Left lung (tissue), 10 donors: ENCODE data around the gene VASP. TPM values are rescaled to one million over a fixed set of nuclear protein-coding genes. Genes with fewer than 3 reads are reported as not detected.

ENCODE experiments used
- ATAC-seq: fragments of 200-7000 bp; cut with Tn5 transposase; one replicate; pipeline ENCODE4 v1.9.1; 2020; ENCODE audit warnings: moderate library complexity
- DNase-seq, 4 donors: peaks; one replicate each; pipeline ENCODE4 v3.0.0-alpha.2; 2013 to 2020
- H3K27ac ChIP-seq, 2 donors: fragments of 200-600 bp; sonication (generic) in 1 of 2; one replicate each; pipeline versions ENCODE4 v1.5.0 to v1.8.0; 2020 to 2021
- H3K27me3 ChIP-seq, 2 donors: fragments of 200-600 bp; sonication (generic) in 1 of 2; one replicate each; pipeline versions ENCODE4 v1.5.0 to v1.8.0; 2020 to 2021
- H3K36me3 ChIP-seq, 2 donors: fragments of 200-600 bp; sonication (generic) in 1 of 2; one replicate each; pipeline versions ENCODE4 v1.5.0 to v1.8.0; 2020 to 2021
- H3K4me1 ChIP-seq, 2 donors: fragments of 200-600 bp; one replicate each; pipeline ENCODE4 v1.8.0; 2021
- H3K4me3 ChIP-seq, 2 donors: fragments of 200-600 bp; sonication (generic) in 1 of 2; one replicate each; pipeline versions ENCODE4 v1.5.0 to v1.8.0; 2020 to 2021; ENCODE audit warnings: mild to moderate bottlenecking in 1 of 2
- H3K9me3 ChIP-seq, 2 donors: fragments of 200-600 bp; sonication (generic) in 1 of 2; one replicate each; pipeline versions ENCODE4 v1.5.0 to v1.8.0; 2020 to 2021
- CTCF ChIP-seq, 2 donors: fragments of 200-600 bp; sonication (generic) in 1 of 2; IDR thresholded peaks; one replicate each; pipeline versions ENCODE4 v1.5.0 to v1.8.0; 2021; ENCODE audit warnings: antibody characterized with exemption in 2 of 2
- intact Hi-C, 2 donors: fragments of 100-400 bp; cut with DNase I; formaldehyde crosslinking; loops; one replicate each; pipeline versions ENCODE4 v1.11.2 to v1.14.2; 2022
- polyA plus RNA-seq, 6 donors: library from polyadenylated mRNA; unstranded; fragments of 120-200 nt; gene quantifications; one replicate each; pipeline ENCODE4 v1.2.1, GENCODE V29; 2013; ENCODE audit not compliant: insufficient read length in 6 of 6
- total RNA-seq, 2 donors: library from RNA; stranded (reverse); fragmentation: NEBNext Ultra II Directional; extraction: Animal tissue kit (Norgen Biotek cat#: 25700); gene quantifications; one replicate each; pipeline ENCODE4 v1.2.1, GENCODE V29; 2021
- donor health status: DM: no; HTN: yes; CAD: no.
- donor health status: DM: no; HTN: no; CAD: no.

The VASP gene
- total and polyA plus RNA-seq, 8 donors = 49.5 to 220 (median 57.4) TPM

DNA sequence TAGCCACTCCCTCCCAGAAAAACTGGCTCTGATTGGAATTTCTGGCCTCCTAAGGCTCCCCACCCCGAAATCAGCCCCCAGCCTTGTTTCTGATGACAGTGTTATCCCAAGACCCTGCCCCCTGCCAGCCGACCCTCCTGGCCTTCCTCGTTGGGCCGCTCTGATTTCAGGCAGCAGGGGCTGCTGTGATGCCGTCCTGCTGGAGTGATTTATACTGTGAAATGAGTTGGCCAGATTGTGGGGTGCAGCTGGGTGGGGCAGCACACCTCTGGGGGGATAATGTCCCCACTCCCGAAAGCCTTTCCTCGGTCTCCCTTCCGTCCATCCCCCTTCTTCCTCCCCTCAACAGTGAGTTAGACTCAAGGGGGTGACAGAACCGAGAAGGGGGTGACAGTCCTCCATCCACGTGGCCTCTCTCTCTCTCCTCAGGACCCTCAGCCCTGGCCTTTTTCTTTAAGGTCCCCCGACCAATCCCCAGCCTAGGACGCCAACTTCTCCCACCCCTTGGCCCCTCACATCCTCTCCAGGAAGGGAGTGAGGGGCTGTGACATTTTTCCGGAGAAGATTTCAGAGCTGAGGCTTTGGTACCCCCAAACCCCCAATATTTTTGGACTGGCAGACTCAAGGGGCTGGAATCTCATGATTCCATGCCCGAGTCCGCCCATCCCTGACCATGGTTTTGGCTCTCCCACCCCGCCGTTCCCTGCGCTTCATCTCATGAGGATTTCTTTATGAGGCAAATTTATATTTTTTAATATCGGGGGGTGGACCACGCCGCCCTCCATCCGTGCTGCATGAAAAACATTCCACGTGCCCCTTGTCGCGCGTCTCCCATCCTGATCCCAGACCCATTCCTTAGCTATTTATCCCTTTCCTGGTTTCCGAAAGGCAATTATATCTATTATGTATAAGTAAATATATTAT is 33.3 kb upstream of the VASP start:
- H3K27ac ChIP-seq = no peak overlapping the region
- peak in 1 of 4 donors; percentile 72 for DNase-seq
- intact Hi-C loops = no loop called here

GRCh38 chr19:45474606-45475521 is 32.4 kb upstream of the VASP start:
- peaks cover 6 to 39% of the 10 kb centered on the region in 2 donors for H3K4me1 ChIP-seq
- intact Hi-C loops = loop anchor here in 1 of 2 donors (5.0 kb wide), 1 partner anchor 33 kb away; no protein-coding TSS in a partner anchor
- H3K4me3 ChIP-seq = no peak overlapping the region
- peaks cover 0 to 57% of the 10 kb centered on the region in 2 donors for H3K27me3 ChIP-seq
- DNase-seq (peak in 1 of 4 donors; percentile 87), ATAC-seq (no peak)
- no peaks in the 10 kb centered on the region for H3K9me3 ChIP-seq
- H3K27ac ChIP-seq = no peak overlapping the region
- peaks cover 0 to 16% of the 10 kb centered on the region in 2 donors for H3K36me3 ChIP-seq
- TF ChIP-seq CTCF (IDR thresholded peaks at IDR 0.05) = no peak

More for the DNA sequence above, 33.3 kb upstream of the VASP start:
- H3K4me3 ChIP-seq = no peak overlapping the region
- H3K4me1 ChIP-seq = peaks cover 7 to 38% of the 10 kb centered on the region in 2 donors
- H3K36me3 ChIP-seq = peaks cover 0 to 16% of the 10 kb centered on the region in 2 donors
- no peak for TF ChIP-seq CTCF (IDR thresholded peaks at IDR 0.05)
- no peak for ATAC-seq
- H3K9me3 ChIP-seq = no peaks in the 10 kb centered on the region
- peaks cover 0 to 57% of the 10 kb centered on the region in 2 donors for H3K27me3 ChIP-seq

DNA sequence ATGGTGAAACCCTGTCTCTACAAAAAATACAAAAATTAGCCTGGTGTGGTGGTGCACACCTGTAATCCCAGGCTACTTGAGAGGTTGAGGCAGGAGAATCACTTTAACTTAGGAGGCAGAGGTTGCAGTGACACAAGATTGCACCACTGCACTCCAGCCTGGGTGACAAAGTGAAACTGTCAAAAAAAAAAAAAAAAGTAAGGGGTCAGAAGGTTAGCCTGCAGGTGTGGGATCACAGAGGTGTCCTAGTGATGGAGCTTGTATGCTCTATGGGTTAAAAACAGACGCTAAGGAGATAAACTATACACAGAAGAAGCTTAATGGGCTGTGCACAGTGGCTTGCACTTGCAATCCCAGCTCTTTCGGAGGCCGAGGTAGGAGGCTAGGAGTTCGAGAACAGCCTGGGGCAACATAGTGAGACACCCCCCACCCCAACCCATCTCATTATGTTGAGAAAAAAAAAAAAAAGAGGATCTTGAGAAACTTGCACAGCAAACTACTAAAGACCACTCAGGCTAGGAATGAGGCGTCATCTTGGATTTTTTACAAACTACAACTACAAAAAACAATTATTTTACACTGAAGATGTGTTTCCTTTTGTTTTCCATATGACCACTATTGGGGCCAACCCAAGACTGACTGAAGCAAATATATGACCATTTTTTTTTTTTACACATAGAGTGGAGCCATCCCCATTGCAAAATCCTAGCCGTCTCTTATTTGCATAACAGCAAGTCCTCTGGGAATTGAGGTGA is 31.6 kb upstream of the VASP start:
- H3K4me1 ChIP-seq = peaks cover 0 to 31% of the 10 kb centered on the region in 2 donors
- peaks cover 0 to 16% of the 10 kb centered on the region in 2 donors for H3K36me3 ChIP-seq
- H3K27me3 ChIP-seq = peaks cover 0 to 57% of the 10 kb centered on the region in 2 donors
- intact Hi-C loops = loop anchor here in 1 of 2 donors (5.0 kb wide), 1 partner anchor 33 kb away; no protein-coding TSS in a partner anchor
- TF ChIP-seq CTCF (IDR thresholded peaks at IDR 0.05) = no peak
- ATAC-seq = no peak
- DNase-seq = peak in 1 of 4 donors; percentile 72
- H3K9me3 ChIP-seq = no peaks in the 10 kb centered on the region
- no peak overlapping the region for H3K4me3 ChIP-seq
- no peak overlapping the region for H3K27ac ChIP-seq

GRCh38 chr19:45476304-45476703 is 31.0 kb upstream of the VASP start:
- no peak for TF ChIP-seq CTCF (IDR thresholded peaks at IDR 0.05)
- Histone ChIP-seq H3K4me1 (peaks cover 0 to 27% of the 10 kb centered on the region in 2 donors), H3K4me3 (no peak overlapping the region), H3K27me3 (peaks cover 0 to 55% of the 10 kb centered on the region in 2 donors), H3K27ac (no peak overlapping the region), H3K9me3 (no peaks in the 10 kb centered on the region), H3K36me3 (peaks cover 0 to 14% of the 10 kb centered on the region in 2 donors)
- intact Hi-C loops = loop anchor here in 1 of 2 donors (5.0 kb wide), 1 partner anchor 34 kb away; no protein-coding TSS in a partner anchor
- DNase-seq (peak in 1 of 4 donors; percentile 68), ATAC-seq (no peak)
